ENCODE data around the gene TBX5. TPM values are rescaled to one million over a fixed set of nuclear protein-coding genes. Genes with fewer than 3 reads are reported as not detected.

Gene TBX5
- polyA plus RNA-seq, 1 donor (not counting 4 experiments of a cell fraction or from before 2014, with no cell fraction given): not detected

- DNase-seq (ENCODE audit: low read depth, low spot score): no peak
- dilution Hi-C loops (cut with MboI; ENCODE audit: extremely low pct_ligation_motif_present, low sequenced_read_pairs): no loop called here
- no peak overlapping the region for H3K4me2 ChIP-seq (ENCODE audit: control insufficient read depth, extremely low read depth, insufficient read depth, low read depth, low read length)
- no peak for FAIRE-seq
- no peak overlapping the region for H3K27ac ChIP-seq (ENCODE audit: control insufficient read depth, insufficient read depth, low read length)
- no peaks in the 10 kb centered on the region for H3K4me1 ChIP-seq (ENCODE audit: control insufficient read depth, extremely low read depth, insufficient read depth, low read length)
- no peaks in the 10 kb centered on the region for H3K79me2 ChIP-seq (ENCODE audit: control insufficient read depth, insufficient read depth, low read length)
- no peaks in the 10 kb centered on the region for H3K9me3 ChIP-seq (ENCODE audit: control insufficient read depth, low read depth, low read length)
- no peak overlapping the region for H2AFZ ChIP-seq (ENCODE audit: control insufficient read depth, low read length)
- H4K20me1 ChIP-seq (ENCODE audit: control insufficient read depth, extremely low read depth, insufficient read depth, low read length): peaks cover 2% of the 10 kb centered on the region
- H3K36me3 ChIP-seq (ENCODE audit: control insufficient read depth in 2 of 2, extremely low read depth in 1 of 2, insufficient read depth in 2 of 2, low read length in 2 of 2): no peaks in the 10 kb centered on the region
- H3K27me3 ChIP-seq (ENCODE audit: control insufficient read depth, extremely low read depth, insufficient read depth, low read length): peaks cover 62% of the 10 kb centered on the region
- no peaks in the 10 kb centered on the region for H3K9me1 ChIP-seq (ENCODE audit: control insufficient read depth, extremely low read depth, insufficient read depth, low read length)
- no peak overlapping the region for H3K4me3 ChIP-seq (ENCODE audit: control insufficient read depth in 2 of 3, extremely low read depth in 1 of 3, insufficient read depth in 2 of 3, low read depth in 1 of 3, low read length in 3 of 3)
- TF ChIP-seq EZH2 (IDR thresholded peaks at IDR 0.05; ENCODE audit: low read length) (no peak), CTCF (optimal IDR thresholded peaks at IDR 0.05 in 1 of 3, IDR thresholded peaks at IDR 0.05 in 1 of 3, conservative IDR thresholded peaks at IDR 0.05 in 1 of 3; ENCODE audit: extremely low read depth in 1 of 3, insufficient read depth in 2 of 3, low read length in 3 of 3) (no peak)
- H3K9ac ChIP-seq (ENCODE audit: control insufficient read depth, extremely low read depth, insufficient read depth, low read length): no peak overlapping the region
Measured at GRCh38 chr12:114415525-114415868, 9.6 kb upstream of the TBX5 start.

GRCh38 chr12:114414866-114415524, 9.1 kb upstream of the TBX5 start:
- Histone ChIP-seq H3K9ac (ENCODE audit: control insufficient read depth, extremely low read depth, insufficient read depth, low read length) (no peak overlapping the region), H3K9me3 (ENCODE audit: control insufficient read depth, low read depth, low read length) (no peaks in the 10 kb centered on the region), H4K20me1 (ENCODE audit: control insufficient read depth, extremely low read depth, insufficient read depth, low read length) (peaks cover 2% of the 10 kb centered on the region), H2AFZ (ENCODE audit: control insufficient read depth, low read length) (no peak overlapping the region), H3K27ac (ENCODE audit: control insufficient read depth, insufficient read depth, low read length) (no peak overlapping the region), H3K4me3 (ENCODE audit: control insufficient read depth in 2 of 3, extremely low read depth in 1 of 3, insufficient read depth in 2 of 3, low read depth in 1 of 3, low read length in 3 of 3) (no peak overlapping the region), H3K79me2 (ENCODE audit: control insufficient read depth, insufficient read depth, low read length) (no peaks in the 10 kb centered on the region), H3K36me3 (ENCODE audit: control insufficient read depth in 2 of 2, extremely low read depth in 1 of 2, insufficient read depth in 2 of 2, low read length in 2 of 2) (no peaks in the 10 kb centered on the region), H3K4me2 (ENCODE audit: control insufficient read depth, extremely low read depth, insufficient read depth, low read depth, low read length) (no peak overlapping the region), H3K4me1 (ENCODE audit: control insufficient read depth, extremely low read depth, insufficient read depth, low read length) (no peaks in the 10 kb centered on the region), H3K9me1 (ENCODE audit: control insufficient read depth, extremely low read depth, insufficient read depth, low read length) (no peaks in the 10 kb centered on the region), H3K27me3 (ENCODE audit: control insufficient read depth, extremely low read depth, insufficient read depth, low read length) (peaks cover 67% of the 10 kb centered on the region)
- TF ChIP-seq EZH2 (IDR thresholded peaks at IDR 0.05; ENCODE audit: low read length): no peak
- no peak for TF ChIP-seq CTCF (optimal IDR thresholded peaks at IDR 0.05 in 1 of 3, IDR thresholded peaks at IDR 0.05 in 1 of 3, conservative IDR thresholded peaks at IDR 0.05 in 1 of 3; ENCODE audit: extremely low read depth in 1 of 3, insufficient read depth in 2 of 3, low read length in 3 of 3)
- no peak for FAIRE-seq
- dilution Hi-C loops (cut with MboI; ENCODE audit: extremely low pct_ligation_motif_present, low sequenced_read_pairs): no loop called here
- DNase-seq (ENCODE audit: low read depth, low spot score): no peak
